Measurements from ENCODE around the gene KIF7. TPM values are rescaled to one million over a fixed set of nuclear protein-coding genes. Genes with fewer than 3 reads are reported as not detected.

The KIF7 gene
- total RNA-seq, 1 experiment from 2014 or later: 2.7 TPM

GRCh38 chr15:89641053-89641452, 14.2 kb downstream of the KIF7 start:
- no peak overlapping the region for H3K4me3 Mint-ChIP-seq (ENCODE audit: unreplicated experiment)
- CTCF ChIA-PET: interaction anchor here (0.6 kb wide), 1 partner anchor 20 kb away, joined by 5 read pairs; no protein-coding TSS in a partner anchor
- TF ChIP-seq CTCF (IDR thresholded peaks at IDR 0.05; ENCODE audit: unreplicated experiment): no peak
- no peak overlapping the region for H3K27ac Mint-ChIP-seq (ENCODE audit: low read depth, unreplicated experiment)
- H3K27me3 Mint-ChIP-seq (ENCODE audit: insufficient read depth, unreplicated experiment): no peaks in the 10 kb centered on the region
- no peaks in the 10 kb centered on the region for H3K9me3 Mint-ChIP-seq (ENCODE audit: unreplicated experiment)
- POLR2A ChIA-PET: interaction anchor here (1.4 kb wide), 1 partner anchor 22 kb away, joined by 5 read pairs; no protein-coding TSS in a partner anchor
- no peaks in the 10 kb centered on the region for H3K4me1 Mint-ChIP-seq (ENCODE audit: insufficient read depth, unreplicated experiment)
- DNase-seq (ENCODE audit: unreplicated experiment): no peak
- intact Hi-C loops (cut with micrococcal nuclease): loop anchor here (10.0 kb wide), 1 partner anchor 94 kb away; no protein-coding TSS in a partner anchor
- no peaks in the 10 kb centered on the region for H3K36me3 Mint-ChIP-seq (ENCODE audit: insufficient read depth, unreplicated experiment)
- BruUV-seq (replicated peaks): no TSS peak

- Mint-ChIP-seq H3K36me3 (ENCODE audit: insufficient read depth, unreplicated experiment) (no peaks in the 10 kb centered on the region), H3K27me3 (ENCODE audit: insufficient read depth, unreplicated experiment) (no peaks in the 10 kb centered on the region), H3K4me1 (ENCODE audit: insufficient read depth, unreplicated experiment) (no peaks in the 10 kb centered on the region), H3K9me3 (ENCODE audit: unreplicated experiment) (peaks cover 4% of the 10 kb centered on the region), H3K4me3 (ENCODE audit: unreplicated experiment) (no peak overlapping the region), H3K27ac (ENCODE audit: low read depth, unreplicated experiment) (no peak overlapping the region)
- TF ChIP-seq CTCF (IDR thresholded peaks at IDR 0.05; ENCODE audit: unreplicated experiment): no peak
- POLR2A ChIA-PET: interaction anchor here (0.6 kb wide), 1 partner anchor 18 kb away, joined by 3 read pairs; no protein-coding TSS in a partner anchor
- intact Hi-C loops (cut with micrococcal nuclease): loop anchor here (10.0 kb wide), 1 partner anchor 95 kb away; no protein-coding TSS in a partner anchor
- no TSS peak for BruUV-seq (replicated peaks)
- DNase-seq (ENCODE audit: unreplicated experiment): no peak
- CTCF ChIA-PET: no interaction called here
These were observed 15.0 kb downstream of the KIF7 start for GRCh38 chr15:89640245-89640644.

- H3K36me3 Mint-ChIP-seq (ENCODE audit: insufficient read depth, unreplicated experiment): peaks cover 20% of the 10 kb centered on the region
- H3K27ac Mint-ChIP-seq (ENCODE audit: low read depth, unreplicated experiment): no peak overlapping the region
- H3K4me1 Mint-ChIP-seq (ENCODE audit: insufficient read depth, unreplicated experiment): no peaks in the 10 kb centered on the region
- CTCF ChIA-PET: interaction anchor here (1.0 kb wide), 1 partner anchor 15 kb away, joined by 4 read pairs; no protein-coding TSS in a partner anchor
- no peak for DNase-seq (ENCODE audit: unreplicated experiment)
- H3K27me3 Mint-ChIP-seq (ENCODE audit: insufficient read depth, unreplicated experiment): no peaks in the 10 kb centered on the region
- peaks cover 7% of the 10 kb centered on the region for H3K9me3 Mint-ChIP-seq (ENCODE audit: unreplicated experiment)
- no TSS peak for BruUV-seq (replicated peaks)
- POLR2A ChIA-PET: no interaction called here
- intact Hi-C loops (cut with micrococcal nuclease): no loop called here
- no peak overlapping the region for H3K4me3 Mint-ChIP-seq (ENCODE audit: unreplicated experiment)
- no peak for TF ChIP-seq CTCF (IDR thresholded peaks at IDR 0.05; ENCODE audit: unreplicated experiment)
These were observed 21.7 kb downstream of the KIF7 start for GRCh38 chr15:89633585-89633984.

GRCh38 chr15:89632563-89633430, 22.5 kb downstream of the KIF7 start:
- DNase-seq (ENCODE audit: unreplicated experiment): no peak
- Mint-ChIP-seq H3K27me3 (ENCODE audit: insufficient read depth, unreplicated experiment) (no peaks in the 10 kb centered on the region), H3K4me1 (ENCODE audit: insufficient read depth, unreplicated experiment) (no peaks in the 10 kb centered on the region), H3K27ac (ENCODE audit: low read depth, unreplicated experiment) (no peak overlapping the region), H3K9me3 (ENCODE audit: unreplicated experiment) (peaks cover 7% of the 10 kb centered on the region), H3K36me3 (ENCODE audit: insufficient read depth, unreplicated experiment) (peaks cover 25% of the 10 kb centered on the region), H3K4me3 (ENCODE audit: unreplicated experiment) (no peak overlapping the region)
- TF ChIP-seq CTCF (IDR thresholded peaks at IDR 0.05; ENCODE audit: unreplicated experiment): no peak
- intact Hi-C loops (cut with micrococcal nuclease): no loop called here
- CTCF ChIA-PET: interaction anchor here (0.6 to 1.0 kb wide), 4 partner anchors 10 to 124 kb away, joined by 3 to 6 read pairs (median 4); no protein-coding TSS in a partner anchor
- POLR2A ChIA-PET: no interaction called here
- BruUV-seq (replicated peaks): no TSS peak

Measured in MCF 10A (cell line).